Ecto neural progenitor cell (in vitro differentiated cells): ENCODE measurements around the gene KIF6.

Source experiments
- DNase-seq: peaks from one replicate; pipeline ENCODE4 v3.0.0-alpha.2; 2018; ENCODE audit warnings: low spot score

KIF6 gene

DNA sequence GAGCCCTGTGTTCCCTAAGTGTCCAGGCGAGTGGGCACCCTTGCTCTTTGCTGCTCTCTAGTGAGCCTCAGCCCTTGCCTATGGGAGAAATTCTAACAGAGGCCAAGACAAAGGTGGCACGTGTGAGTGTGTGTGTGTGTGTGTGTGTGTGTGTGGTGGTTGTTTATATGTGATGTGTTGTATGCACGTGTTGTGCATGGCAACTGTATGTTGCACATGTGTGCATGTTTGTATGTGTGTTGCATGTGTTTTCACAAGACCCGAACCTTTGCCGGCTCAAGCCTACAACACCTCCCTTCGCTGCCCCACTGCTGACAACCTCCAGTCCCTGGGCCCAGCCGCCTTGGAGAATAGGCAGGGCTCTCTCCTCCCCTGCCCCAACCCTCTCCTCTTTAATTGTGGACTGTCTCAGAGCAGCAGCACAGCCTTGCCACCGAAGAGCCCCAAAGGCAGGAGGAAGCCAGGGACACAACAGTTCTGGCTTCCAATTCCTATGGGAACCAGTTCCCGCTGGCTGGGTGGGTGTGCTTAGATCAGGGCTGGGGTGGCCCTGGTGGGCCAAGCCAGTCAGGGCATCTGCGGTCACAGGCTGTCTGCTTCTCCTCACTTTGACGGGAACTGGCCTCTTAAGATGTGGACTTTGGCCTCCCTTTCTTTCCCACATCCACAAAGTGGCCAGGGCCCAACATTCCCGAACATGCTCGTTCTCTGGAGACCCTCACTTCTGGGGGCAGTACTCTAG lies 405.4 kb downstream of the KIF6 start:
- DNase-seq, result no peak

- DNase-seq, result no peak
Measured at GRCh38 chr6:39317256-39317655, 408.0 kb downstream of the KIF6 start.

DNA sequence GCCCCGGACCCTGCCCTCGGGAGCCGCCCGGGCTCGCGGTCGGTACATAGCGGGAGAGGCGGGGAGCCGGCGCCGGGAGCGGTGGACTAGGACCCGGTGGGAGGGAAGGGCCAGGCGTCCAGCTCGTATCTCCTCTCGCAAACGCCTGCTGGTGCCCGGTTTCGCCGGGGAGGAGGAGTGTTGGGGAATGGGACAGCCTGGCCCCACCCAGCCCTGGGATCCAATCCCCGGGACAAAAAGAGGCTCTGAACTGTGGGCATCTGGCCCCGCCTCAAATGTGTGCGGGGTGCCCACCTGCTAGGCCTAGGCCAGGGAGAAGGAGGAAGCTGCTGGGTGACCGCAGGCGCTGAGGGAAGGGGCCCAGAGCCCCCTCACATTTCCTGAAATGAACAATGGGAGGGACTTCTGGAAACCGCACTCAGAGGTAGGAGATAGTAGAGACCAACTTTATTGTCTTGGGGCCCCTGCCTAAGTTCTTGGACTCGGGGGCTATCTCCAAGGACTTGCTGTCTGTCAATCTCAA lies 410.9 kb downstream of the KIF6 start, which contains the start of gene KCNK17:
TSS of gene KCNK17 (minus strand) at position 147 of the 523 bp plus-strand sequence. CDS start at position 48, 99 bp downstream.
- DNase-seq, result no peak

GRCh38 chr6:39313526-39314272 lies 411.5 kb downstream of the KIF6 start:
- peak; percentile 55 for DNase-seq

GRCh38 chr6:39312912-39313525 lies 412.2 kb downstream of the KIF6 start:
- DNase-seq, result no peak

GRCh38 chr6:39310542-39310941 lies 414.7 kb downstream of the KIF6 start:
- DNase-seq, result no peak

DNA sequence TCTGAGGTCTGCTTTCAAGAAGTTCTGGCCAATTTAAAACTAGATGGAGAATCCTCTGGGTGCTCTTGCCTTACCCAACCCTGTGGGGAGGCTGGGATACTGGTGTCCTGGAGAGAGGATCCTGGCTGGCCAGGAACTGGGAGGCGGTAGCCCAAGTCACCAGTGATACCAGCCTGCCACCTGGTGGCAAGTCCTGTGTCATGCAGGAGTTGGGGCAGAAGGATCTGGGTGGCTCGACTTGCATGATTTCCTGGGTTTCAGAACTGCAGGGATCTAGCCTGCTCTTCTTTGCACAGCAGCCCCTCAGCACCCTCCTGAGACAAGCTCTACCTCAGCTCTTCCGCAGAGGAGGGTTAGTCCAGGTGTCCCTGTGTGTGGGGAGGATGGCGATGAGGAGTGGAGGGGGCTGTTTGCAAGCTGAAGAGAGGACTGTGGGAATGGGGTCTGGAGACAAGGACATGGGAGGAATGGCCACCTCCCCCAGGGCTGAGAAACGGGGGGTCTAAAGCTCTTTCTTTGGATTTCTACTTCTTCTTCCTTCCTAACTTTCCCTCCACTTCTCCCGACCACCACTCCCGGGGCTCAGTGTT lies 415.2 kb downstream of the KIF6 start:
- DNase-seq, result peak; percentile 84

DNA sequence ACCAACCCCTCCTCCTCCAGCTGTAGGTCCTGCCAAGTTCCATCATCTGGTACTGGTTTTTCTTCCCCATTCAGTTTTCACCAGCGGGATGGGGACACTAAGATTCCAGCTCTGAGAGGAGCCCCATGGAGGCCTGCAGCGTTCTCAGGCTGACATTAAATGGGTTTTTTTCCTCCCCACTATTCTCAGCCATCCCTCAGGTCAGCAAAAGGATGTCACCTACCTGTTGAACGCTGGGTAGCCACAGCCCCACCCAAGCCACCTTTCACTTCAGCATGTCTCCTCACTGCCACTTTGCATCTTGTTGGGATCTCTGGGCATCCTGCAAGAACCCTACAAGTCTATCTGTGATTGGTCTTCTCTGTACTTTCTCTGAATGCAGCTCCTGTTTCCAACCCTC lies 417.7 kb downstream of the KIF6 start:
- no peak for DNase-seq

DNA sequence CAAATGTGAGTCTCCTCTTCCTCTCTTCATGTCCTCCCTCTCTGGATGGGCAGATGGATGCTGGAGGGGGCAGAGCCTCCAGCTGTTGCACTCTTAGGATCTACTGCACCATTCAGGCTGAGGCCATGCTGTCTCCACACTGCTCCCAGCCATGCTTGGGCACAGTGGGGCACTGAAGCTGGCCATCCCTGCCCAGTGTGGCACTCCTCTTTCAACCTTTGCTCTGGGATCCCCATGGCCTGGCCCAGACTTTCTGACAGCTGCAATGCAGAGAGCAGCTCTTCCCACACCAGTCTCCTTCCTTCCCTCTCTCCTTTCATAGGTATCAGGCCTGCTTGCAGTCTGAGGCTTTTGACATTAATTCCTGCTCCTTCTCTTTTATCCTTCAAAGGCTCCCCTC lies 420.3 kb downstream of the KIF6 start:
- DNase-seq, result no peak

DNA sequence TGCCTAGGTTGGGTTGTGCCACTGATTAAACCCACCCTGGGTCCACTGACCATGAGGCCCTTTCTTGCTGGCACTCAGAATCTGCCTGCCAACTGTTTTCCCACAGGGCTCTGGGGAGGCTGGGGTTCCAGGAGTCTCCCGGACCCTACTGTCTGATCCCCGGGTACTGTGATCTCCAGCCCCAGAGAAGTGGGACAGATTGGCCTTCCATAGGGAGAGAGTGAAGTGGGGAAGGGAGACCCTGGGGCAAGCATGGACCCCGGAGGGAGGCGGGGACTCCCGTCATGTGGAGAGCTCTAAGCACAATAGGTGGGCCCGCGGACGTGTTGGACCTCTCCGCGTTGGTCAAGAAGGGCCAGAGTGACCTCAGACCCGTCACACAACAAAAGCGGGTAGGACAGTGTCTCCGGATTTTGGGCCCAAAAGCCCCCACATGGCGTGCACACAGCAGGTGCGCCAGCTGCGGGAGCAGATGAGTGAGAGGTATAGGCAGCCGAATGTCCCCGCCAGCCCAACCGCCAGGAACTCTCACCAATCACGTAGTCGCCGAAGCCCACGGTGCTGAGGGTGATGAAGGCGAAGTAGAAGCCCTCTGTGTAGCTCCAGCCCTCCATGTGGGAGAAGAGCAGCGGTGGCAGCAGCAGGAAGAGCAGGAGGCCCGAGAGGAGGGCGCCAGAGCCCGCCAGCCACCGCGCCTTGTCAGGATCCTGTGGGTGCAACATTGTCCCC lies 421.6 kb downstream of the KIF6 start:
- DNase-seq, result no peak

DNA sequence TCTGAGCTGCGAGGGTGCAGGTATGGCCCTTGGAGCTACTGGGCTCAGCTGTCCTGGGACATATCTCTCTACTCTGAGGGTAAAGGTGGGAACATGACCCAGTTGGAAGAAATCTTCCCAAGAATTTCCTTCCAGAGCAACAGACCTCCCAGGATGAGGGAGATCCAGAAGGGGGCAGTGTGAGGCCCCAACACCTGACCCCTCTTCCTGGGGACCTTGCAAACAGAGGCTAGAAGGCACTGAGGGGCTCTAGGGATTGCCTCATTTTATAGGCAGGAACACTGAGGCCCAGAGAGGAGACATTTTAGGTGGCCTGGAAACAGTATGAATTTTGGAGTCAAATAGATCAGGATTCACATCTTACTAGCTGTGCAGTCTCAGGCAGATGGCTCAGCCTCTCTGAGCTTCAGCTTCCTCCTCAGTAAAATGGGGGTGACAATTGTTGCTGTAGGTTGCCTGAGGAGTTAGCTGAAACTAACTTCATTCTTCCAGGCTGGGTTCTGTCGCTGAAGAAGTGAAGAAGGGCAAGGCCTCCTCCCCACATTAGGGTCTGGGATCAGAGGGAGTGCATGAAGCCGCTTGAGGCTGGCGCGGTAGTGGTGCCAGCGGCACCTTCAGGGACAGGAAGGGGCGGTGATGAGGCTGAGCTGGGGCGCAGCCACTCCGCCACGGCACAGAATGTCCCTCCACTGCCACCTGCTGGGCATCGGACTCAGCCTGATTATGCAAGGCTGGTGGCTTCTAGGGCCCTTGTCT lies 422.4 kb downstream of the KIF6 start:
- peak; percentile 89 for DNase-seq

DNA sequence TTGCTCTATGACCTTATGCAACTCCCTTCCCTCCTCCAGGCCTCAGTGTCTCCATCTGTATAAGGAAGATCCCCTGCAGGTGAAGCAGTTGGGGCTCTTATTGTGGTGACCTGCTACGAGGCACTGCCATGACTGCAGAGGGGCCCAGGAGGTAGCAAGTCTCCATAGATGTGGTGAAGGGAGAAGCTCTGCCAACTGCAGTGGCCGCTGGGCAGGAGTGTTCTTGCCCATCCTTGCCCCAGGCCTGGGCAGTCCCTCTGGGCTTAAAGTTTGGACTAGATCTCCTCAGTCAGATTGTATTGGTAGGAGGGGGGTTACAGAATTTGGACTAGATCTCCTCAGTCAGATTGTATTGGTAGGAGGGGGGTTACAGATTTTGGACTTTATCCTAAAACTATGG lies 423.2 kb downstream of the KIF6 start:
- no peak for DNase-seq

DNA sequence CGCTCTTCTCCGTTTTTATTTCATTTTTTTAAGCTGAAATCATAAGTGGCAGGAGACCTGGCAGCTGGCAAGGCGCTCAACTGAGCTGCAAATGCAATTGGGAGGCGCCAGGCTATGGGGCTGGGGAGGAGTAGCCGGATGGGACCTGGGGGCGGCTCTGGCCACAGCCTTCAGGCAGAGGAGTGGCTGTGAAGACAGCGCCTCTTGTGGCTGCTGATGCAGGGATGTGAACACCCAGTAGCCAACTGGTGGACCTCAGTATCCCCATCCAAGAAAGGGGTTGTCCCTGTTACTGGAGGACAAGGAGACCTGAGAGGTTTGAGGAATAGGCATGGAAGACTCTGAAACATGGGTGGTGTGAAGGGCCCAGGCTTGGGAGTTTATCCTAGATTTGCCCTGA lies 423.6 kb downstream of the KIF6 start:
- DNase-seq, result peak; percentile 61

GRCh38 chr6:39300739-39301138 lies 424.5 kb downstream of the KIF6 start:
- DNase-seq, result no peak

DNA sequence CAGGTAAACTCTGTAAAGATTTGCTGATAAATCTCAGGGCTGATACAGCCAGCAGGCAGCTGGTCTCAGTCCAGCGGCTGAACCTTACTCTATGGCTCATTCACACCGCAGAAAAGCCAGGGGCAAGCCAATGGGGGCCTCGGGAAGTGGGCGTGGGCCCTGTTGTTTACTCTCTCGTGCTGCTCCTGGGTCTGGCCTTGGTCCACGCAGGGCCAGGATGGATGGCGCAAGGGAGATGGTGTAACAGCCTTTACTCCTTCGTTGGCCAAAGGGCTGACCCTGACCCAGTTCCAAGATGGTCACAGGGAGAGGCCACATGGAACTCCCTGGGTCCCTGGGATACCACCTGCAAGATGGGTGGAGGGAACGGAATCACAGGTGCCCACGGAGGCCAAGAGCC lies 427.1 kb downstream of the KIF6 start:
- no peak for DNase-seq

GRCh38 chr6:39296745-39297640 lies 428.2 kb downstream of the KIF6 start:
- no peak for DNase-seq

GRCh38 chr6:39295611-39296011 lies 429.6 kb downstream of the KIF6 start:
- no peak for DNase-seq

DNA sequence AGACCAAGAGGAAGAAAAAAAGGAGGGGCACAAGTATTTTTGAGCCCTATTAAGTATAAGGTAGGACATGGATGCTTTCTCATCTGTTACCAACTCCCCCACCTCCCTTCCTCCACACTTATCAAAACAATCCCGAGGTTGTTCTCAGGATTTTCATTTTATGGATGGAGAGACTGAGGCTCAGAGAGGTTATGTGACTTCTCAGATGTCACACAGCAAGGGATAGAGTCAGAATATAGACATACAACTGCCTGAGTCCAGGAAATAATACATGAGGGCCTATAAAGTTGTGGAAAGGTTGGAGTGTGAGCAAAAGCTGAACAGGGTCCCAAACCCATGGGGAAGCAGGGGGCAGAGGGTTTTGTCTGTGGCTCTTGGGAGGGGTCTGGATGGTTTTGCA lies 430.3 kb downstream of the KIF6 start:
- DNase-seq, result no peak

DNA sequence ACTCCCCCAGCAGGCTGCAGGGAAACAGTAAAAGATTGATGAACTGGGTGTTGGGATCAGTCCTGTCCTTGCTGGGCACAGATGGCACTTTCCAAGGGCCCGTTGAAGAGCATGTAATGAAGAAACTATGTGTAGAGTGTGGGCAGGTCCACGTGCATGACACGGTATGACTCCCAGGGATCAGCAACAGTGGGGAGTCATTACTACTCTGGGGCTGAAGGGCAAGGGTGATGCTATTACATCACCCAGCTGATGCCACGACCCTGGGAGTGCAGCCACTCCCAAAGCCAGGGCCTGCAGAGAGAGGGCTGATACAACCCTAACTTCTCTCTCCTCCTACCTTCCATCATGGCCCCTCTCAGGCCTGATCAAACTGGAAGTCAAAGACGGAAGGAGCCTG lies 431.1 kb downstream of the KIF6 start:
- DNase-seq, result no peak

GRCh38 chr6:39292637-39293036 lies 432.6 kb downstream of the KIF6 start:
- no peak for DNase-seq
